IMR-90 (cell line): Measurements from ENCODE around the gene PCSK5.

ENCODE experiments used
- BHLHE40 ChIP-seq: fragments of 150-350 bp; IDR thresholded peaks from 2 replicates; pipeline ENCODE4 v1.6.1; 2016; ENCODE audit warnings: mild to moderate bottlenecking, low read depth, low read length
- ELK1 ChIP-seq: fragments of 150-350 bp; IDR thresholded peaks from 2 replicates; pipeline ENCODE4 v1.6.1; 2016; ENCODE audit warnings: low read depth, mild to moderate bottlenecking, low read length, moderate library complexity, borderline replicate concordance
- MAZ ChIP-seq: IDR thresholded peaks from 2 replicates; pipeline ENCODE4 v1.6.1; 2012; ENCODE audit warnings: low read depth, mild to moderate bottlenecking, low read length, improper control_type of control experiment, moderate library complexity, borderline replicate concordance
- POLR2A ChIP-seq: IDR thresholded peaks from 2 replicates; pipeline ENCODE4 v1.6.1; 2012; ENCODE audit warnings: mild to moderate bottlenecking, low read depth, low read length
- RFX5 ChIP-seq: IDR thresholded peaks from 2 replicates; pipeline ENCODE4 v1.8.0; 2012; ENCODE audit warnings: low read depth, mild to moderate bottlenecking, low read length, moderate library complexity
- TF ChIP-seq, protein P1 (sequence below): conservative IDR thresholded peaks from 2 replicates; pipeline ENCODE4 v1.5.1; 2012; ENCODE audit warnings: mild to moderate bottlenecking, low read depth, low read length, improper control_type of control experiment

- no peak for TF ChIP-seq POLR2A
- TF ChIP-seq, protein P1, sequence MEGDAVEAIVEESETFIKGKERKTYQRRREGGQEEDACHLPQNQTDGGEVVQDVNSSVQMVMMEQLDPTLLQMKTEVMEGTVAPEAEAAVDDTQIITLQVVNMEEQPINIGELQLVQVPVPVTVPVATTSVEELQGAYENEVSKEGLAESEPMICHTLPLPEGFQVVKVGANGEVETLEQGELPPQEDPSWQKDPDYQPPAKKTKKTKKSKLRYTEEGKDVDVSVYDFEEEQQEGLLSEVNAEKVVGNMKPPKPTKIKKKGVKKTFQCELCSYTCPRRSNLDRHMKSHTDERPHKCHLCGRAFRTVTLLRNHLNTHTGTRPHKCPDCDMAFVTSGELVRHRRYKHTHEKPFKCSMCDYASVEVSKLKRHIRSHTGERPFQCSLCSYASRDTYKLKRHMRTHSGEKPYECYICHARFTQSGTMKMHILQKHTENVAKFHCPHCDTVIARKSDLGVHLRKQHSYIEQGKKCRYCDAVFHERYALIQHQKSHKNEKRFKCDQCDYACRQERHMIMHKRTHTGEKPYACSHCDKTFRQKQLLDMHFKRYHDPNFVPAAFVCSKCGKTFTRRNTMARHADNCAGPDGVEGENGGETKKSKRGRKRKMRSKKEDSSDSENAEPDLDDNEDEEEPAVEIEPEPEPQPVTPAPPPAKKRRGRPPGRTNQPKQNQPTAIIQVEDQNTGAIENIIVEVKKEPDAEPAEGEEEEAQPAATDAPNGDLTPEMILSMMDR: no peak
- TF ChIP-seq MAZ: no peak
- no peak for TF ChIP-seq BHLHE40
- TF ChIP-seq RFX5: no peak
- TF ChIP-seq ELK1: no peak
Observed at GRCh38 chr9:75864266-75864665, 26.2 kb upstream of the PCSK5 start.
